ENCODE measurements around the gene GTSE1. TPM values are rescaled to one million over a fixed set of nuclear protein-coding genes. Genes with fewer than 3 reads are reported as not detected.

Gene GTSE1
- total RNA-seq, 1 donor from 2014 or later = 0.26 TPM

DNA sequence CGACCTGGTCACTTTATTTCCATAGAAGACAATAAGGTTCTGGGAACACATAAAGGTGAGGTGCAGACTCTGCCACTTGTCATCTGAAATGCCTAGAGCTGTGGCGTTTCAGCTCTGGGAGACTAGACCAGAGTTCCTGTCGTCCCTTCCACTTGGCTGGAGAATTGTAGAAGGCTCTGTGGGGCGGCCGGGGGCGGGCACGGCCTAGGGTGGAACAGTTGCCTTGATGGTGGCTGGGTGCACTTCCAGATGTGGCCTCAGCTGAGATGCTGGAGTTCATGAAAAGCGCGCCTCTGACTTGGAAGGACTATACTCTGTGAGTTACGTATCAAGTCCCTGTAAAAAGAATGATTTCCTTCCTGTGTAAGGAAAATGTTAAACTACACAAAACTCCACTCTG is 55.6 kb downstream of the GTSE1 start:
- DNase-seq (ENCODE audit: low read depth) (no peak), FAIRE-seq (no peak)
- no peak for TF ChIP-seq CTCF (IDR thresholded peaks at IDR 0.05; ENCODE audit: insufficient read depth, low read length, severe bottlenecking)
- Histone ChIP-seq H3K36me3 (ENCODE audit: control insufficient read depth, insufficient read depth, low read length) (peaks cover 54% of the 10 kb centered on the region), H3K27me3 (ENCODE audit: control insufficient read depth, insufficient read depth, low read length) (no peaks in the 10 kb centered on the region), H3K4me3 (ENCODE audit: low read depth, low read length) (no peak overlapping the region)

GRCh38 chr22:46352691-46353386 is 56.2 kb downstream of the GTSE1 start:
- FAIRE-seq (peak; percentile 93), DNase-seq (ENCODE audit: low read depth) (peak; percentile 76)
- TF ChIP-seq CTCF (IDR thresholded peaks at IDR 0.05; ENCODE audit: insufficient read depth, low read length, severe bottlenecking) = no peak
- H3K36me3 ChIP-seq (ENCODE audit: control insufficient read depth, insufficient read depth, low read length) = peaks cover 54% of the 10 kb centered on the region
- no peaks in the 10 kb centered on the region for H3K27me3 ChIP-seq (ENCODE audit: control insufficient read depth, insufficient read depth, low read length)
- no peak overlapping the region for H3K4me3 ChIP-seq (ENCODE audit: low read depth, low read length)

DNA sequence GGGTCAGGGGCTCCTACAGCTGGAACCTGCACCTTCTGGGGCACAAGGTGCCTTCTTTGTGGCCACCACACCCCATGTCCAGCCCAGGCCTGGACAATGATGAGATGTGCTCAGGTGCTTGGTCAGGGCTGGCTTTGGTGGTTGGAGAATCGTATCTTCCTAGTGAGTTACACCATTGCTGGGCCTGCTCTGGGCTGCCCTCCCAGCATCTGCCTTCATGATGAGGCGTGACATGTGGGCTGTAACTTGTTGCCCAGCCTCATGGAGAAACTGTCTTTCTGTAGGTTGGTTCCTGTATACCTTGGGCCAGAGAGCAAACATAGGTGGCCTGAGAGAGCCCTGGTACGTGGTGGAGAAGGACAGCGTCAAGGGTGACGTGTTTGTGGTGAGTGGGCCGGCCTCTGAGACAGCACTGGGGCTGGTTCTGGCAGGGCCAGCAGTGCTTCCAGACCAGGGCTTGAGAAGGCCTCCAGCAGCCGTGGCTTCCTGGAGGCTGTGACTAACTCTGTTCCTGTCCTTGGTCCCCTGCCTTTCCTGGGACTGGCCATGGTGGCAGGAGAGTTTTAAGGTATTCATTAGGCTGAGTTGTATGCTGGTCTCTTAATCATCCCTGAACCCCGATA is 56.9 kb downstream of the GTSE1 start:
- TF ChIP-seq CTCF (IDR thresholded peaks at IDR 0.05; ENCODE audit: insufficient read depth, low read length, severe bottlenecking) = no peak
- H3K4me3 ChIP-seq (ENCODE audit: low read depth, low read length) = no peak overlapping the region
- H3K36me3 ChIP-seq (ENCODE audit: control insufficient read depth, insufficient read depth, low read length) = peaks cover 54% of the 10 kb centered on the region
- FAIRE-seq (peak; percentile 86), DNase-seq (ENCODE audit: low read depth) (peak; percentile 13)
- H3K27me3 ChIP-seq (ENCODE audit: control insufficient read depth, insufficient read depth, low read length) = no peaks in the 10 kb centered on the region

DNA sequence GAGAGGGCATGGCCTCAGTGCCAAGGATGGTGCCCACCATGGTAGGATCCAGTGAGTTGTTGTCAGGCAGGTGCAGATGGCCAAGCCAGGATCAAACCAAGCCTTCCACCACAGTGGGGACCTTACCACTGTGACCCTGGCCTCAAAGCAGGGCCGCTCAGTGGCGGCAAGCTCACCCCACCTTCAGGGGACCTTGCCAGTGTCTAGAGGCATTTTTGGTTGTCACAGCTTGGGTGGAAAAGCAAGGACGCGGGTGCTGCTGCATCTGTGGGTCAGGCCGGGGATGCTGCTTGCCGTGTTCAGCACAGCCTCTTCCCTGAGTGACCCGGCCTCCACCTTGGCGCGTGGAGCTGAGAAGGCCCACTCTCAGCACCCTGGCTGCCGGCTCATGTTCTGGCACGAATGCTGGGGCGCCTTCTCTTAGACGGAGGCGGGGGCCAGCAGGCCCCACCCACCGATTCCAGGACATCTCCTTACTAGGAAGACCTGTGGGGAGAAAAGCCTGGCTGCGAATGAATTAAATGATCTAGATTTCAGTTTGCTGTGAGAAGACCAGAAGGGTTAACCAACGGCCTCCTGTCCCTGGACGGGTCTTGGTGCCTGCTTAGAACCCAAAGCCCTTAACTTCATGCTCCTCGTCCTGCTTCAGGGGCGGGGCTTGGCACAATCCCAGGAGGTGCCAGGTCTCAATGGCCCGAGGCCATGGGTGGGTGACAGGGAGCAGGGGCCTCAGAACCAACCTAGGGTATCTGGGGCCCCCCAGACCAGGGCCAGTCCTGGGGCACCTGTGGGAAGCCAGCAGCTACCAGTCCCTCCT is 57.7 kb downstream of the GTSE1 start:
- peaks cover 55% of the 10 kb centered on the region for H3K36me3 ChIP-seq (ENCODE audit: control insufficient read depth, insufficient read depth, low read length)

DNA sequence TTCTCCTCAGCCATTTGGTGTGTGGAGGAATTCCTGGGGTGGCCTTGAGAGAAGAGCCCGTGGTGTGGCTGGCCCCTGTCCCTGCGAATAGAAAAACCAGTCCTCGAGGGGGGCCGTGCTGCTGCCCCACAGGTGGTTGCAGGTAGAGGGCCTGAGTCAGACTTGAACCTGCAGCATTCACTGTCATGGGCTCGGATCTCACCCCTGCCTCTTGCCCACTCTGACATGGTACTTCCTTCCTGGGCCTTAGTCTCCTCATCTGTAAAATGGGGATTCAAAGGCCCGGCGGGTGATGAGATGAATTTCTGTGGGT is 58.3 kb downstream of the GTSE1 start:
- Histone ChIP-seq H3K27me3 (ENCODE audit: control insufficient read depth, insufficient read depth, low read length) (no peaks in the 10 kb centered on the region), H3K36me3 (ENCODE audit: control insufficient read depth, insufficient read depth, low read length) (peaks cover 56% of the 10 kb centered on the region), H3K4me3 (ENCODE audit: low read depth, low read length) (no peak overlapping the region)
- FAIRE-seq (no peak), DNase-seq (ENCODE audit: low read depth) (no peak)
- no peak for TF ChIP-seq CTCF (IDR thresholded peaks at IDR 0.05; ENCODE audit: insufficient read depth, low read length, severe bottlenecking)

More for the DNA sequence above, 57.7 kb downstream of the GTSE1 start:
- no peak for FAIRE-seq
- TF ChIP-seq CTCF (IDR thresholded peaks at IDR 0.05; ENCODE audit: insufficient read depth, low read length, severe bottlenecking) = no peak
- no peaks in the 10 kb centered on the region for H3K27me3 ChIP-seq (ENCODE audit: control insufficient read depth, insufficient read depth, low read length)
- no peak for DNase-seq (ENCODE audit: low read depth)
- no peak overlapping the region for H3K4me3 ChIP-seq (ENCODE audit: low read depth, low read length)
